Suprapubic skin (tissue), 4 donors: Measurements from ENCODE around the gene TMF1. TPM values are rescaled to one million over a fixed set of nuclear protein-coding genes. Genes with fewer than 3 reads are reported as not detected.

Experiments used
- DNase-seq, 2 donors: peaks; one replicate each; pipeline ENCODE4 v3.0.0-alpha.2; 2019; ENCODE audit warnings: low spot score in 2 of 2
- H3K27ac ChIP-seq: fragments of 200-600 bp; sonication (generic); one replicate; pipeline ENCODE4 v1.5.1; 2019
- H3K27me3 ChIP-seq: fragments of 200-600 bp; sonication (generic); one replicate; pipeline ENCODE4 v1.5.1; 2019
- H3K36me3 ChIP-seq: fragments of 200-600 bp; sonication (generic); one replicate; pipeline ENCODE4 v1.5.1; 2019
- H3K4me1 ChIP-seq: fragments of 200-600 bp; sonication (generic); one replicate; pipeline ENCODE4 v1.5.1; 2019
- H3K4me3 ChIP-seq: fragments of 200-600 bp; sonication (generic); one replicate; pipeline ENCODE4 v1.5.1; 2019; ENCODE audit warnings: mild to moderate bottlenecking
- H3K9me3 ChIP-seq: fragments of 200-600 bp; sonication (generic); one replicate; pipeline ENCODE4 v1.5.1; 2019
- CTCF ChIP-seq, 2 donors: fragments of 200-600 bp in 1 of 2; fragments of 450-650 bp in 1 of 2; sonication (generic) in 1 of 2; IDR thresholded peaks; one replicate each; pipeline ENCODE4 v1.5.1; 2016 to 2019; ENCODE audit warnings: antibody characterized with exemption in 2 of 2, mild to moderate bottlenecking in 1 of 2, moderate library complexity in 1 of 2
- EP300 ChIP-seq: sonication (generic); formaldehyde crosslinking; IDR thresholded peaks from one replicate; pipeline ENCODE4 v1.6.1; 2017; ENCODE audit warnings: antibody characterized with exemption
- POLR2A ChIP-seq, 2 donors: fragments of 450-650 bp; IDR thresholded peaks; one replicate each; pipeline ENCODE4 v1.6.1; 2017; ENCODE audit warnings: antibody characterized with exemption in 2 of 2, mild to moderate bottlenecking in 2 of 2, moderate library complexity in 2 of 2
- POLR2AphosphoS5 ChIP-seq, 3 donors: sonication (generic); formaldehyde crosslinking; IDR thresholded peaks; one replicate each; pipeline ENCODE4 v1.6.1; 2017; ENCODE audit warnings: antibody characterized with exemption in 3 of 3
- WGBS: methylation state at CpG from one replicate; pipeline ENCODE4 v1.1.5; 2018; 5-methylcytosine and 5-hydroxymethylcytosine counted together
- total RNA-seq, 4 donors: library from RNA; depleted of rRNA; stranded (reverse); fragments of >200 nt; gene quantifications; one replicate each; pipeline ENCODE4 v1.1.0, GENCODE V29; 2016

The TMF1 gene
- total RNA-seq, 4 donors from 2014 or later: 19.2 to 46.3 (median 27.8) TPM

- Histone ChIP-seq H3K4me3 (no peak overlapping the region), H3K36me3 (peaks cover 6% of the 10 kb centered on the region), H3K4me1 (peaks cover 17% of the 10 kb centered on the region), H3K27ac (no peak overlapping the region), H3K9me3 (no peaks in the 10 kb centered on the region), H3K27me3 (no peaks in the 10 kb centered on the region)
- TF ChIP-seq EP300: no peak
- no peak for TF ChIP-seq POLR2AphosphoS5 (IDR thresholded peaks at IDR 0.05)
- TF ChIP-seq CTCF (IDR thresholded peaks at IDR 0.05): no peak
- TF ChIP-seq POLR2A (IDR thresholded peaks at IDR 0.05): no peak
- no peak for DNase-seq
- 90% methylated on average over 2 of the region's 2 CpGs for WGBS
These were observed 35.2 kb downstream of the TMF1 start for GRCh38 chr3:69016901-69017300.

GRCh38 chr3:69016102-69016501 lies 36.0 kb downstream of the TMF1 start:
- Histone ChIP-seq H3K4me1 (peaks cover 22% of the 10 kb centered on the region), H3K27me3 (no peaks in the 10 kb centered on the region), H3K27ac (no peak overlapping the region), H3K36me3 (peaks cover 3% of the 10 kb centered on the region), H3K9me3 (no peaks in the 10 kb centered on the region), H3K4me3 (no peak overlapping the region)
- TF ChIP-seq EP300 (no peak), POLR2AphosphoS5 (IDR thresholded peaks at IDR 0.05) (no peak), POLR2A (IDR thresholded peaks at IDR 0.05) (no peak), CTCF (IDR thresholded peaks at IDR 0.05) (no peak)
- no peak for DNase-seq
- 94% methylated on average over 4 of the region's 4 CpGs for WGBS

GRCh38 chr3:69014022-69014580 lies 38.0 kb downstream of the TMF1 start:
- Histone ChIP-seq H3K27me3 (no peaks in the 10 kb centered on the region), H3K36me3 (peaks cover under 1% of the 10 kb centered on the region), H3K4me1 (peaks cover 25% of the 10 kb centered on the region), H3K9me3 (no peaks in the 10 kb centered on the region), H3K27ac (peak overlapping the region; percentile 92), H3K4me3 (peak overlapping the region; percentile 61)
- TF ChIP-seq EP300: no peak
- no peak for TF ChIP-seq POLR2AphosphoS5 (IDR thresholded peaks at IDR 0.05)
- no peak for TF ChIP-seq CTCF (IDR thresholded peaks at IDR 0.05)
- TF ChIP-seq POLR2A (IDR thresholded peaks at IDR 0.05): no peak
- no peak for DNase-seq
- whole genome bisulfite sequencing: 14% methylated on average over 11 of the region's 11 CpGs

- TF ChIP-seq CTCF (IDR thresholded peaks at IDR 0.05) (peak; percentile 33 to 60), EP300 (no peak), POLR2A (IDR thresholded peaks at IDR 0.05) (peak in 1 of 2 donors; percentile 52), POLR2AphosphoS5 (IDR thresholded peaks at IDR 0.05) (peak in 2 of 3 donors; percentile 9 to 14)
These were observed 38.7 kb downstream of the TMF1 start, which contains the start of gene EOGT for GRCh38 chr3:69013253-69014021. TSS of gene EOGT (minus strand) at chr3:69013684. CDS start at chr3:69009846, 3,838 bp downstream.

GRCh38 chr3:69012800-69013252 lies 39.3 kb downstream of the TMF1 start:
- peak; percentile 81 to 85 for DNase-seq
- Histone ChIP-seq H3K27ac (peak overlapping the region; percentile 92), H3K4me3 (peak overlapping the region; percentile 61), H3K36me3 (peaks cover 3% of the 10 kb centered on the region), H3K9me3 (no peaks in the 10 kb centered on the region), H3K4me1 (peaks cover 25% of the 10 kb centered on the region), H3K27me3 (no peaks in the 10 kb centered on the region)
- TF ChIP-seq POLR2AphosphoS5 (IDR thresholded peaks at IDR 0.05) (no peak), CTCF (IDR thresholded peaks at IDR 0.05) (no peak), EP300 (no peak), POLR2A (IDR thresholded peaks at IDR 0.05) (no peak)
- WGBS: 2% methylated on average over 24 of the region's 36 CpGs

More at GRCh38 chr3:69013253-69014021, 38.7 kb downstream of the TMF1 start, which contains the start of gene EOGT:
- peak within 1 kb of the TSS; percentile 92 for H3K27ac ChIP-seq
- peaks cover 25% of the 10 kb centered on the region for H3K4me1 ChIP-seq
- DNase-seq: peak; percentile 90 to 92
- under 1% methylated on average over 49 of the region's 96 CpGs for WGBS
- no peaks in the 10 kb centered on the region for H3K27me3 ChIP-seq
- H3K4me3 ChIP-seq: peak within 1 kb of the TSS; percentile 61
- H3K36me3 ChIP-seq: no peaks in the 10 kb centered on the region
- H3K9me3 ChIP-seq: no peaks in the 10 kb centered on the region
